ENCODE data around the gene LRRC8D.

Gene LRRC8D

GRCh38 chr1:89872567-89872966 lies 51.7 kb downstream of the LRRC8D start:
- DNase-seq: no peak

- DNase-seq: no peak
These were observed 52.5 kb downstream of the LRRC8D start for GRCh38 chr1:89873288-89873687.

GRCh38 chr1:89873770-89874169 lies 52.9 kb downstream of the LRRC8D start:
- no peak for DNase-seq

- no peak for DNase-seq
These were observed 55.6 kb downstream of the LRRC8D start for GRCh38 chr1:89876463-89876862.

- no peak for DNase-seq
These were observed 56.9 kb downstream of the LRRC8D start for GRCh38 chr1:89877756-89878155.

GRCh38 chr1:89878256-89878655 lies 57.4 kb downstream of the LRRC8D start:
- DNase-seq: no peak

DNA sequence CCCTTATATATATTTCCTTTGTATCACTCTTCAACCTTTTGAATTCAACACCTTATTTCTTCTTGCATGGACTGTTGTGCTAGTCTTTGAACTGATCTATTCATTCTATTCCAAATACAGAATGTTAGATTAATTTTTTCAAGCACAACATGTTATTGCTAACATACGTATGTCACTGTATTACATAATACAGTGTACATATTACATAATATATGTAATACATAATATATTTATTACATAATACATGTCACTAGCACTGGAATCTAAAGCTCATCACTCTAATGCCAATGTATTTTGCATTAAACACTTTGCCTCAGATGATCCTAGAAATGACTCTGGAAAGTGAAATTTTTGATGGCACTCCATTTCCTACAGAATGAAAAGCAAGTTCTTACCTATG lies 59.8 kb downstream of the LRRC8D start:
- no peak for DNase-seq

DNA sequence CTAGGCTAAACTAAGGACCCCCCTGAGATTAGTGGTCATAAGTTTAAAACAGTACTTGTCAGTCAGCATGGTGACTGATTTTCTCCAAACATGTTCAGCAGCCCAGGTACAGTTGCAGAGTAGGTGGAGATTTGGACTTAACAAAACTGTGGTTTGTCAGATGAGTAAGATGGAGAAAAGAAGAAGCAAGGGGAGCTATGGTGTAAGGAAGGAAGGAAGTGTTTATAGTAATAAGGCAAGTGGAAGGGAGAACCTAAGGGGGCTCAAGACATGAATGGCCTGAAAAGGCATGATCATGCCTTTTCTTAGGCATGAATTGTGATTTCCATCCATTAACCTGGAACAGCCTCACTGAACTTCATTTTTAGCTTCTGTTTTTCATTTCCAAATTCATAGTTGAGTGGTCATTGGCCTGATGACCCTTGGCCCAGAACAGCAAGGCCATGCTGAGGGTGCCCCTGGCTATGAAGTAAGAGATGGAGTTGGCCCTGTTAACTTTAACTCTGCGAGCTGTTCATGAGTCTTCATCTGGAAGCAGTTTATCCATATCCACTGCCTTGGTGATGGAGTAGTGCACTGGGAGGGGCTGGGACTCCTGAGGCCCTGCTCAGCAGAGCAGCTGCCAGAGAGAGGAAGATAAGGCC lies 60.7 kb downstream of the LRRC8D start:
- peak; percentile 38 to 46 for DNase-seq

DNA sequence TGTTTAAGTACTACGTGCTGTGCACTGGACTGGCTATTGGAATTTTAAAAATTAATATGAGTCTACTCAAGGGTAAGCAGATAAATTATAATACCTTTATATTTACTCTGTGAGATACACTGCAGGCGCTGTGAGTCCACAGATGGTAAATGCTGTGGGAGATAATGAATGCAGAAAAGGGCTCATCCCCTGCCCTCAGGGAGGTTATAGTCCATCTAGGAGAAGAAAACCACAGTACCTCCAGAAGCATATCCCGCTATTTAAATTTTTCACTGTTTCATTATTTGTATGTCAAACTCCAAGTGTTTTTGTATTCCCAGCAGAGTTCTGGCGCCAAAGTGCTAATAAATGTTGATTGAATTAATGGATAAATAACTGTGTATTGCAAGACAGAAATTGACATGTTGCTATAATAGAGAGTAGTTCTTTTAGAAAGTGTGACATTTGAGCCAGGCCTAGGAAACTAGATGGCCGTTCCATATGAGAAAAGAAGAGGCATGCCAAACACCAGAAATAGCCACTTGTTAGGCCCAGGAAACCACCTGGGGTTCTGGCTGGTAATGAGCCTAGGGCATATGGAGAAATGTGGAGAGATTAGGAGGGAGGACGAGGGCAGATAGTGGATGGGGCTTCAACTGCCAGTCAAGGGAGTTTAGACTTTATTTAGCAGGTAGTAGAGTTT lies 61.7 kb downstream of the LRRC8D start:
- DNase-seq: no peak

DNA sequence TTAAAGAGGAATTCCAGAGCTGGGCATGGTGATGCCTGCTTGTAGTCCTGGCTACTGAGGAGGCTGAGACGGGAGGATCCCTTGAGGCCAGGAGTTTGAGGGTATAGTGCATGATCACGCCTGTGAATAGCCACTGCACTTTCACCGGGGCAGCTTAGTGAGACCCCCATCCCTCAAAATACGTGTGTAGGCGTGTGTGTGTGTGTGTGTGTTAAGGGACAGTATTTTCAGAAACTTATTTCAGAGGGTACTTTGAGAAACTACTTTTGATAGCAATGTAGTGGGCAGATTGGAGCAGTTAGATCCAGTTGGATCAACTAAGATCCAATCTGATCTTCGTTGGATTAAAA lies 62.2 kb downstream of the LRRC8D start:
- DNase-seq: no peak

DNA sequence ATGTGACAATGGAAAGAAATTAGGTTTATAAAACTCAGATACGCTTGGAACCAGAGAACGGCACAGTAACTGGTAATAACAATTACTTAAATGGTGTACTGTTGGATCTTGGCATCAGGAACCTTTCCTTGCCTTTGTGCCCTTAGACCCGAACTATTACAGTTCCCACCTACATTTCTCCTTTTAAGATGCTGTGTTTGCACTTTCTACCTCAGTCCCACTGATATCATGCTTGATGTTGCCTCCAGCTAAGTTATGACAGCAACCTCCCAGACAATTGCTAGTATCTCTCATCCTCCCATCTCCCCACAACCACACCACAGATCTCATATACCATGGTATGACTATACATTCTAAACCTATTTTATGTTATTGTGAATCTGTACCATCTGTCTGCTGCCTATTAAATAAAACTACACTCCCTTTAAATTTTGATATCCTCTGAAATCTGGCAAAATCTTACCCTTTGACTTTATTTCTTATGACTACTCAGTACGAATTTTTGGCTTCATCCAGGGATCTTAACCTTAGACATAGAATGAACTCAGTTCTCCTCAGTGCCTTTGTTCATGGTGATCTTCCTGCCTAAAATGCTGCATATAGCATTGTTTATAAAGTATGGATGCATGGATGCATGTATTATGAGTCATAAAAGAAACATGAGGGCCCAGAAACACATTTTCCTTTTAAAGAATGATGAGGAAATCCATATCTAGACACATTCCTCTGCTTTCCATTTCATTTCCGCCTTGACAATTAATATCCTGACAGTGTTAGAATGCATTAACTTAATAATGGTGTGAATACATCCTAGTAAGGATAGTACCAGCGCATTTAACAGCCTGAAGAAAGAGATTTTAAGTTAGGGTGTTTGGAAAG lies 64.1 kb downstream of the LRRC8D start:
- no peak for DNase-seq

GRCh38 chr1:89887270-89887669 lies 66.4 kb downstream of the LRRC8D start:
- no peak for DNase-seq

DNA sequence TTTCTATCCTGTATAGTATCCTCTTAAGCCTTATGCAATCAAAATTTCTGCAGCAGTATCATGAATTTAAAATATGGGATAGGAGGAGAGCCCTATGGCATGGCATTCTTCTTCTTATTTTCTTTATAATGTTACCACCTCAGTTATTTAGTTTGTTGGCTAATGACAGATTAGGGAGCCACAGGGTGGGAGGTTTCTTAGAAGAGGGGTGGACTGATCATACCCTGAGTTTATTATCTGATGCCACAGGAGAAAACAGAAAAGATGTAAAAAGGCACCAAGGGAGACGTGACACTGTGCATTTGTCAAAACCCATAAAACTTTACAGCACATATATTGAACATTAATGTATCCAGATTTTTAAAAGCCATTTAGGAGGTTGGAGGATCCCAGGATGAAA lies 66.9 kb downstream of the LRRC8D start:
- DNase-seq: no peak

GRCh38 chr1:89888480-89889322 lies 67.9 kb downstream of the LRRC8D start:
- no peak for DNase-seq

DNA sequence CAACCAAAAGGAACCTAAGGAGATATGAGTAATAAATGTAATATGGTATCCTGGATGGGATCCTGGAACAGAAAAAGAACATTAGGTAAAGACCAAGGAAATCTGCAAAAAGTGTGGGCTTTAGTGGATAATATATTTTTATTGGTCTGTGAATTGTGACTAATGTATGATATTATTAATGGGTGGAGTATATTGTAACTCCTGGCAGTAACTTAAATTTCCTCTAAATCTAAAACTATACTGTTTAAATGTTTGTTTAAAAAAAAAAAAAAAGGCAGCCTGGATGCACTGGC lies 68.4 kb downstream of the LRRC8D start:
- DNase-seq: no peak

- no peak for DNase-seq
These were observed 69.4 kb downstream of the LRRC8D start for GRCh38 chr1:89890085-89890752.

DNA sequence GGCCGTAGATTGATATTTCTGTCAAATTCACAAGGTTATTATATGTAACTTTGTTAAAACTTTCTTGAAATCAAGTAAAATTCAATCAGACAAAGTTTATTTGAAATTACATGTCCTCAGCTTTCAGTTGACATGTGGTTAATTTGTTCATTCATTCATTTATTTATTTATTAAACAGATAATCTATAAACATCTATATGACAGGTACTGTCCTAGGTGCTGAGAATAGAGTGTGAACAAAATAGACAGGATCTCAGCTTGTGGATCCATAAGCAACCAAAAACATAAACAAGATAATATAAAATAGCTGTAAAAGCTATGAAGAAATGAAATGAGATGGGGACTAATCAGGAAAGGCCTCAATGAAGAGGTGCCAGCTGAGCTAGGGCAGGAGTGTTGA lies 72.0 kb downstream of the LRRC8D start:
- DNase-seq: no peak

- DNase-seq: no peak
These were observed 73.7 kb downstream of the LRRC8D start for GRCh38 chr1:89894210-89895201.

DNA sequence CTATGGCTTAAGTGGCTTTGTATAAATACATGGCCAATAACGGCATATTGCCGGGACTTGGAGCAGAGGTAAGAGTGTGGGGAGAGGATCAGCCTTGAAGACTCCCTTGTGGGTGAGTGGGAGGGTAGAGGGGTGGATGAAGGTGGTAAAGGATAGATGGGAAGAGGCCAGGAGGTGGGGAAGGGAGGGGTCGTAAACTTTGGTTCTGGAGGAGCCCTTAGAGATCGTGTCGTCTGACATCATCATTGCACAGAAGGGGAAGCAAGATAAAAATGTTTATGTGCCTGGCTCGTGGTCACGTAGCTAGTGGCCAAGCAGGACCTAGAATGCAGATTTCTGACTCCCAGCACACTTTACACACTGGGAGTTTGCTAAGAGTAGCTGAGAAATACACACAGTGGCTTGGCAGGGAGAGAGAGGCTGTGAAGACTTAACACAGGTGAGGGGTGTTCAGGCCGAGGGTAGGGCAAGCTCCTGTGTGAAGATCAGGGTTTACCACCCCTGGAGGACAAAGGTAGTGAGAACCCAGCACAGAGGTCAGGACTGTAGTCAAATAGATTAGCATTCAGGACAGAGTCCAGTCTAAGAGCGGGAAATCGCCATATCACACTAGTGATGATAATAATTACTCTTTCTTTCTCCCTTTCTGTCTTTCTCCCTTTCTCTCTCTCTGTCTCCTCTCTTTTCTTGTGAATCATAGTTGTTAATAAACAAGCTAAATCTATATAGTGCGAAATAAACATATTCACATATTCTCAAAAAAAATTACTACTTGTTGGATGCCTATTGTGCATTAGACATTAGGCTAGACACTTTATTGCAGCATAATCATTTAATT lies 75.5 kb downstream of the LRRC8D start:
- peak; percentile 16 to 23 for DNase-seq

DNA sequence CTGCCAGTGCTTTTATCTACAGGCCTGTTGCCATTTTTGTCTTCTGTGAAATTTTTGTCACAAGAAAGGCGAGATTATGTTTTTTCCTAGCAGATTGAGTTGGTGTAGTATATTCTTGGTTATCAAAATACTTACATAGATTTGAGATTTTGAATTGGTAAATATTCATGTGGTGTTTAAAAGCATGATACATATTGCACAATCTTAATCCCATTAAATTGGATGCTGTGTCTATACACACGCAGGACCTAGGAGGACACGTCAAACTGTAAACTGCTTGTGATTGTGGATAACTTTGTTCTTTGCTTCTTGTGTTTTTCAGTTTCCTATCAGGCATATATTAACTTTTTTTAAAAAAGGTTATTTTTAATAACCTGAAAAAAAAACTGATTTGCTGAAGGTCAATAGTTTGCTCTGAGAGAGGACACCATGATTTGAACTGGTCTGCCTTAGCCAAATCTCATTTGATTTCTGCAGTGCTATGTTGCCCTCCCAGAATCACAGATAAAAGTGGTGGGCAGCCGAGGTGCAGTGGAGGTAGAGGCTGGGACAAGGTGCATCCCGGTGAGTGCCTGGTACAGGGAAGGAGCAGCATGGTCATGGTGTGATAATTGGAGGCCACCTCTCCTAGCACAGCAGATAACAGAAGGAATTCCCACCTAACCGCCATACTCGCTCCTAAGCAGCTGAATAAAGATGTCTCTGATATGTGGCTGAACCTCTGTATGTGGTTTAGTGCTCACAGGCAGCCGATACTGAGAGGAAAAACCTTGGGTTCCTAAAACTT lies 76.7 kb downstream of the LRRC8D start:
- no peak for DNase-seq

Data from Kasumi-1 (cell line).